Naive thymus-derived CD8-positive, alpha-beta T cell (primary cell): Measurements from ENCODE around the gene SLC25A26. TPM values are rescaled to one million over a fixed set of nuclear protein-coding genes. Genes with fewer than 3 reads are reported as not detected.

ENCODE experiments used
- ATAC-seq, 2 donors: fragments of 150-1000 bp; cut with Tn5 transposase in 1 of 2; sonication (Bioruptor Pico), chemical (Tn5 transposase) in 1 of 2; 1 replicate in 1 of 2; 2 replicates in 1 of 2; pipeline ENCODE4 v1.10.0; 2021; ENCODE audit warnings: mild to moderate bottlenecking in 2 of 2, moderate library complexity in 2 of 2
- POLR2A ChIA-PET: fragments of 350-600 bp; sonication (Branson Sonifier 250); formaldehyde crosslinking; loops from one replicate; lab custom pipeline; 2021; ENCODE audit warnings: antibody characterized with exemption; lab: Charles Lee
- DNase-seq, 10 donors: peaks; one replicate each; pipeline versions ENCODE4 v3.0.0 to v3.0.0-alpha.2; 2020 to 2022
- H3K27ac Mint-ChIP-seq, 10 donors: one replicate each; pipeline ENCODE4 v1.8.0; 2020 to 2022; ENCODE audit warnings: mild to moderate bottlenecking in 10 of 10, mixed read lengths in 10 of 10, moderate library complexity in 4 of 10, inconsistent platforms in 1 of 10
- H3K27me3 Mint-ChIP-seq, 5 donors: one replicate each; pipeline ENCODE4 v1.8.0; 2021 to 2022; ENCODE audit warnings: mixed read lengths in 5 of 5
- H3K36me3 Mint-ChIP-seq, 3 donors: one replicate each; pipeline ENCODE4 v1.8.0; 2020 to 2022; ENCODE audit warnings: mixed read lengths in 3 of 3, mild to moderate bottlenecking in 2 of 3, inconsistent platforms in 1 of 3
- H3K4me1 Mint-ChIP-seq, 4 donors: one replicate each; pipeline ENCODE4 v1.8.0; 2021 to 2022; ENCODE audit warnings: mixed read lengths in 4 of 4
- H3K4me3 Mint-ChIP-seq, 10 donors: one replicate each; pipeline ENCODE4 v1.8.0; 2020 to 2022; ENCODE audit warnings: mild to moderate bottlenecking in 10 of 10, mixed read lengths in 10 of 10, moderate library complexity in 6 of 10, inconsistent platforms in 1 of 10
- H3K9me3 Mint-ChIP-seq, 9 donors: one replicate each; pipeline ENCODE4 v1.8.0; 2020 to 2022; ENCODE audit warnings: mixed read lengths in 9 of 9, mild to moderate bottlenecking in 3 of 9, inconsistent platforms in 1 of 9, moderate library complexity in 1 of 9
- polyA plus RNA-seq, 3 donors: library from polyadenylated mRNA; unstranded; fragments of 300-500 nt; fragmentation: Illumina TruSeq; gene quantifications; one replicate each; pipeline ENCODE4 v1.2.3, GENCODE V29; 2021
- total RNA-seq, 8 experiments: library from RNA in 2 of 8; stranded (reverse) in 2 of 8; gene quantifications; one replicate each; pipeline ENCODE4 v1.2.3 and lab custom pipeline; 2021 to 2026

Gene SLC25A26
- total and polyA plus RNA-seq, 5 experiments from 2014 or later = 19.0 to 62.5 (median 49.3) TPM

DNA sequence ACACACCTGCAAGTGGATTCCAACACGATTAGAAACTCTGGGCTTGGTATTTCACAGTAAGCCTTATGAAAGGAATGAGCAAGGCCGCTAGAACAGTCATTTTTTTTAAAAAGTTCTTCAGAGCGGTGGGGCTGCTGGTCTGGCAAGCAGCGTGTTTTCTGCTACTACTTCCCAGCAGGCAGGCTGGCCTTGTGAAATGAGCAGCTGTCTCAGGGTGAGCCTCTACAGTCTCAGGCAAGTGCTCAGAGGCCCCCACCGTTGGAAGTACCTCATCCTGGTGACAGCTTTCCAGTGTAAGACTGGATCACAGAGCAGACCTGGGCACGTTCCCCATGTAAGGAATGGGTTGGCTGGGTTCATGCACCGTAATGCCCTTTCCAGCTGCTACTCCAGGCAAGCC lies 160.8 kb downstream of the SLC25A26 start:
- peak overlapping the region in 1 of 10 donors; percentile 41 for H3K27ac Mint-ChIP-seq
- peaks cover 59 to 99% (median 93%) of the 10 kb centered on the region in 3 donors for H3K36me3 Mint-ChIP-seq
- no peak overlapping the region for H3K4me3 Mint-ChIP-seq
- H3K4me1 Mint-ChIP-seq = peaks cover 7 to 22% (median 10%) of the 10 kb centered on the region in 4 donors
- H3K27me3 Mint-ChIP-seq = no peaks in the 10 kb centered on the region
- peaks cover 0 to 64% (median 5%) of the 10 kb centered on the region in 9 donors for H3K9me3 Mint-ChIP-seq
- DNase-seq = no peak
- ATAC-seq = no peak
- POLR2A ChIA-PET = no interaction called here

- POLR2A ChIA-PET = no interaction called here
- peaks cover 7 to 27% (median 11%) of the 10 kb centered on the region in 4 donors for H3K4me1 Mint-ChIP-seq
- H3K4me3 Mint-ChIP-seq = no peak overlapping the region
- no peak for ATAC-seq
- DNase-seq = no peak
- H3K27ac Mint-ChIP-seq = peak overlapping the region in 1 of 10 donors; percentile 41
- H3K36me3 Mint-ChIP-seq = peaks cover 54 to 97% (median 91%) of the 10 kb centered on the region in 3 donors
- peaks cover 0 to 69% (median 5%) of the 10 kb centered on the region in 9 donors for H3K9me3 Mint-ChIP-seq
- no peaks in the 10 kb centered on the region for H3K27me3 Mint-ChIP-seq
Measured at GRCh38 chr3:66382142-66382541, 161.3 kb downstream of the SLC25A26 start.

GRCh38 chr3:66383023-66383422 lies 162.2 kb downstream of the SLC25A26 start:
- ATAC-seq (no peak), DNase-seq (no peak)
- no peak overlapping the region for H3K4me3 Mint-ChIP-seq
- H3K36me3 Mint-ChIP-seq = peaks cover 51 to 92% (median 86%) of the 10 kb centered on the region in 3 donors
- H3K9me3 Mint-ChIP-seq = peaks cover 0 to 75% (median 6%) of the 10 kb centered on the region in 9 donors
- peaks cover 5 to 23% (median 9%) of the 10 kb centered on the region in 4 donors for H3K4me1 Mint-ChIP-seq
- no peaks in the 10 kb centered on the region for H3K27me3 Mint-ChIP-seq
- POLR2A ChIA-PET = no interaction called here
- H3K27ac Mint-ChIP-seq = no peak overlapping the region

DNA sequence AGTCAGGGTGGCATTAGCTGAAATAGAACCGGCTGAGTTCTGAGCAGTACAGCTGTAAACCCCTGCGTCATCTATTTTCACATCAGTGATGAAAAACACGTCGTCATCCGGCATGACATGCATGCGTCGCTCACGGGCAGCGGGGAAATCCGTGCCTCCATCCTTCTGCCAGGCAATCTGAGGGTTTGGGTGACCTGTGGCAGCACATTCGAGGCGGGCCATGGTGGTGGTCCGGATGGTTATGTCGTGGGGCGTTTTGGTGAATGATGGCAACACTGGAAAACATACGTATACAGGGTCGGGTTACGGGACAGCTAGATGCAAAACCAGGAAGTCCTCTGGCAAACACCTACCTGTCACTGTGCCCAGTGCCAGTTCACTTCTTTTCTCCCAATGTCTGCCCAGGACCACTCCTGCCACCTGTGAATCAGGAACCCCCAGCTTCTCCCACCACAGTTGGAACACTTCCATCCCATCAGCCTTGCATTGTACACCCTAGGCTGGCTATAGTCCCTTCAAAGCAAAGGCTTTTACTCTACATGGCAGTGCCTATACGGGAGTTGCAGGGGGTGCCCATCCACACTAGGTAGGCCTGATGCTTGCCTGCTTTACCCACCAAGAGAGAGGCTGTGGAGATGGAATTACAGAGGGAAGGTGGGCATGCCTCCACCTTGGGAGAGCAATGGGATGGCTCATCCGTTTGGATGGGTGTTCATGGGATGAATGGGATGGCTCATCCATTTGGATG lies 163.4 kb downstream of the SLC25A26 start:
- peaks cover 52 to 89% (median 83%) of the 10 kb centered on the region in 3 donors for H3K36me3 Mint-ChIP-seq
- H3K27me3 Mint-ChIP-seq = no peaks in the 10 kb centered on the region
- H3K4me1 Mint-ChIP-seq = peaks cover 6 to 29% (median 9%) of the 10 kb centered on the region in 4 donors
- DNase-seq = no peak
- no peak for ATAC-seq
- H3K4me3 Mint-ChIP-seq = no peak overlapping the region
- H3K9me3 Mint-ChIP-seq = peaks cover 0 to 86% (median 12%) of the 10 kb centered on the region in 9 donors
- POLR2A ChIA-PET = no interaction called here
- H3K27ac Mint-ChIP-seq = peak overlapping the region in 3 of 10 donors; percentile 22 to 69 (median 64)

DNA sequence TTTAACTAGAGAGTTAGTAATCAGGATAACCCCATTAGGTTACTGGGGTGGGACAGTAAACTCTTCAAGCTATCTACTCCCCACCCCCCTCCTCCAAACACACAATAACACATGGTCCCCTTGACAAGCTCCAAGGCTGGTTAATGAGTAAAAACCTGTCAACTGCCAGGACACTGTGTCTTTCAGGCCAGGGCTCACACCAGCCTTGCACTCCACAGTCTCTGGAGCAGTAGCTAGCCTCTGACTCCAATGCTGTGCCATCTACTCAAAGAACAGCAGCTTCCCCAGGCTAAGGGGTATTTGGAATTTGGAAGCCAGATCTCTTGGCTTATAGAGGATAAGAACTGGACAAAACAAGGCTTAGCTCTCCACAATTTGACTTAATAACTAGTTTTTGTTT lies 164.3 kb downstream of the SLC25A26 start:
- peaks cover 43 to 82% (median 75%) of the 10 kb centered on the region in 3 donors for H3K36me3 Mint-ChIP-seq
- H3K27ac Mint-ChIP-seq = no peak overlapping the region
- peaks cover 6 to 38% (median 11%) of the 10 kb centered on the region in 4 donors for H3K4me1 Mint-ChIP-seq
- peaks cover 0 to 86% (median 12%) of the 10 kb centered on the region in 9 donors for H3K9me3 Mint-ChIP-seq
- DNase-seq (no peak), ATAC-seq (no peak)
- no peaks in the 10 kb centered on the region for H3K27me3 Mint-ChIP-seq
- H3K4me3 Mint-ChIP-seq = no peak overlapping the region
- POLR2A ChIA-PET = no interaction called here

DNA sequence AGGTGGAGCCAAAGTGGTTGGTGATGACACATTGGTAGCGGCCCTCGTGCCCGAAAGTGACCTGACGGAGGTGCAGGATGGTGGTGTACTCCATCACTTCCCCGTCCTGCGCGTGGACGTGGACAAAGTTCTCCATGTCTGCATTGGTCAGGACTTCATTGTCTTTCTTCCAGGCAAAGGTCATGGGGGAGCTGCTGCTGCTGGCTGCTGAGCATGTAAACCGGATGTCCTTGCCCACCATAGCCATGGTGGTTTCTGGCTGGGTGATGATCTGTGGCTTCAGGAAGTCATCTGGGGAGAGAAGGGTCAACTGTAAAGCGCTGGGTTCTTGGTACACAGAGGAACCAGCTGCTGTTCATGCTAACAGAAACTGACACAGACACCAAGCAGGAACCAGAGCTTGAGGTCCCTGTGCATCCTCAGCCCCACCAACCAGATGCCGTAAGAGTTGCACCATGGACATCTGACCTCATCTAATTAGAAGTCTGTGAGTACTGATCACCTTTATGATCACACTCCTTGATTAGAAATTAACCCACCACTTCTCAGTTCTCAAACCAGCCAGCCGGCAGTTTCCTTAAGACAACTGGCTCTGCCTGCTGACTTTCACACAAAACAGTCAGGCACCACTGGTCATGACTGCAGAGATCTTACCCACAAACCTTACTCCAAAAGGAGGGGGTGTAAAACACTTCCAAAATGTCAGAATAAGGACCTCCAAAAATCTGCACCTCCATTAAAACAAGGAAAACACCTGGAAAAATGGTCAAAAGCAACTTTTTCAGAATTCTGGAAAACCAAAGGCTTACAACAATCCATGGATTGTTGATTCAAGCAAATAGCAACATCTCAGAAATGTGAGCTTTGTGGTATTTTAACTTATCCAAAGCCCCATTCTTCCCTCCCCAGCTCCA lies 165.5 kb downstream of the SLC25A26 start:
- H3K27me3 Mint-ChIP-seq = no peaks in the 10 kb centered on the region
- H3K4me1 Mint-ChIP-seq = peaks cover 6 to 50% (median 14%) of the 10 kb centered on the region in 4 donors
- peaks cover 0 to 93% (median 12%) of the 10 kb centered on the region in 9 donors for H3K9me3 Mint-ChIP-seq
- no peak for ATAC-seq
- H3K4me3 Mint-ChIP-seq = peak overlapping the region in 2 of 10 donors; percentile 10 to 57
- DNase-seq = no peak
- peak overlapping the region in 4 of 10 donors; percentile 22 to 79 (median 28) for H3K27ac Mint-ChIP-seq
- peaks cover 34 to 70% (median 69%) of the 10 kb centered on the region in 3 donors for H3K36me3 Mint-ChIP-seq
- POLR2A ChIA-PET = no interaction called here

GRCh38 chr3:66386925-66387650 lies 166.3 kb downstream of the SLC25A26 start:
- H3K27me3 Mint-ChIP-seq = no peaks in the 10 kb centered on the region

DNA sequence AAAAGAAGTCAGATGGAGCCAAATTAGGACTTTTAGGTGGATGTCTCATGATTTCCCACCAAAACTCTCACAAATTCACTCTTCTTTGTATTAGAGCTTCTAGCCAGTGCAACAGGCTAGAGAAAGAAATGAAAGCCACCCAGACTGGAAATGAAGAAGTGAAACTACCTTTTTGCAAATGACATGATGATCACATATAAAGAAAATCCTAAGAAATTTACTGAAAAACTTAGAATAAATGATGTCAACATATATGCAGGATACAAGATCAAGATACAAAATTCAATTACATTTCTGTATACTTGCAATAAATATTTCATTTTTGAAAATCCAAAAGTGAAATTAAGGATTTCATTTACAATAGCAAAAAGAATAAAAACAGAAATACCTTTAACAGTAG lies 169.2 kb downstream of the SLC25A26 start:
- Mint-ChIP-seq H3K4me1 (peaks cover 17 to 86% (median 44%) of the 10 kb centered on the region in 4 donors), H3K36me3 (peaks cover 16 to 44% (median 40%) of the 10 kb centered on the region in 3 donors), H3K27me3 (no peaks in the 10 kb centered on the region), H3K9me3 (peaks cover 0 to 84% (median 12%) of the 10 kb centered on the region in 9 donors), H3K4me3 (peak overlapping the region in 3 of 10 donors; percentile 12 to 52 (median 42)), H3K27ac (peak overlapping the region in 1 of 10 donors; percentile 45)
- ATAC-seq (no peak), DNase-seq (no peak)
- POLR2A ChIA-PET = no interaction called here

More at GRCh38 chr3:66386925-66387650, 166.3 kb downstream of the SLC25A26 start:
- Mint-ChIP-seq H3K27ac (peak overlapping the region in 2 of 10 donors; percentile 43 to 79), H3K4me1 (peaks cover 8 to 57% (median 18%) of the 10 kb centered on the region in 4 donors), H3K36me3 (peaks cover 35 to 67% (median 62%) of the 10 kb centered on the region in 3 donors), H3K4me3 (peak overlapping the region in 1 of 10 donors; percentile 53), H3K9me3 (peaks cover 0 to 90% (median 12%) of the 10 kb centered on the region in 9 donors)
- ATAC-seq = no peak
- POLR2A ChIA-PET = no interaction called here
- no peak for DNase-seq

GRCh38 chr3:66392512-66392911 lies 171.7 kb downstream of the SLC25A26 start:
- Mint-ChIP-seq H3K27ac (peak overlapping the region; percentile 11 to 96 (median 90)), H3K36me3 (peaks cover 19 to 30% (median 27%) of the 10 kb centered on the region in 3 donors), H3K27me3 (no peaks in the 10 kb centered on the region), H3K4me1 (peaks cover 15 to 71% (median 41%) of the 10 kb centered on the region in 4 donors), H3K9me3 (peaks cover 0 to 61% (median 12%) of the 10 kb centered on the region in 9 donors), H3K4me3 (peak overlapping the region; percentile 32 to 91 (median 84))
- POLR2A ChIA-PET = no interaction called here
- ATAC-seq (no peak), DNase-seq (no peak)

GRCh38 chr3:66392966-66393332 lies 172.1 kb downstream of the SLC25A26 start:
- H3K4me3 Mint-ChIP-seq = peak overlapping the region; percentile 79 to 91 (median 89)
- DNase-seq (no peak), ATAC-seq (no peak)
- POLR2A ChIA-PET = interaction anchor here (0.6 kb wide), 1 partner anchor 116 kb away, joined by 3 read pairs; no protein-coding TSS in a partner anchor
- peaks cover 0 to 59% (median 9%) of the 10 kb centered on the region in 9 donors for H3K9me3 Mint-ChIP-seq
- peaks cover 19 to 31% (median 30%) of the 10 kb centered on the region in 3 donors for H3K36me3 Mint-ChIP-seq
- H3K27ac Mint-ChIP-seq = peak overlapping the region; percentile 81 to 96 (median 94)
- no peaks in the 10 kb centered on the region for H3K27me3 Mint-ChIP-seq
- H3K4me1 Mint-ChIP-seq = peaks cover 15 to 71% (median 41%) of the 10 kb centered on the region in 4 donors

GRCh38 chr3:66393333-66394005 lies 172.7 kb downstream of the SLC25A26 start:
- Mint-ChIP-seq H3K27ac (peak overlapping the region; percentile 89 to 98 (median 94)), H3K4me3 (peak overlapping the region; percentile 79 to 91 (median 89)), H3K9me3 (peaks cover 0 to 54% (median 4%) of the 10 kb centered on the region in 9 donors), H3K27me3 (no peaks in the 10 kb centered on the region), H3K36me3 (peaks cover 14 to 31% (median 25%) of the 10 kb centered on the region in 3 donors), H3K4me1 (peaks cover 15 to 66% (median 36%) of the 10 kb centered on the region in 4 donors)
- ATAC-seq = peak; percentile 53 to 69
- POLR2A ChIA-PET = interaction anchor here (0.6 to 1.0 kb wide), 3 partner anchors 91 to 604 kb away, joined by 3 read pairs; no protein-coding TSS in a partner anchor
- peak in 3 of 10 donors; percentile 2 to 49 (median 47) for DNase-seq
